Hepatocyte (in vitro differentiated cells): ENCODE data around the gene TMEM184C. TPM values are rescaled to one million over a fixed set of nuclear protein-coding genes. Genes with fewer than 3 reads are reported as not detected.

Experiments used
- DNase-seq: peaks from one replicate; pipeline ENCODE4 v3.0.0-alpha.2; 2016; ENCODE audit warnings: low spot score
- H2AFZ ChIP-seq: fragments of 200-600 bp; sonication (generic); 2 replicates; pipeline ENCODE4 v1.6.0; 2016; ENCODE audit warnings: antibody characterized with exemption, mild to moderate bottlenecking
- H3K27ac ChIP-seq: fragments of 200-600 bp; sonication (generic); 2 replicates; pipeline ENCODE4 v1.5.1; 2016; ENCODE audit warnings: mild to moderate bottlenecking
- H3K27me3 ChIP-seq: fragments of 200-600 bp; sonication (generic); 2 replicates; pipeline ENCODE4 v1.6.1; 2016
- H3K36me3 ChIP-seq: fragments of 200-600 bp; sonication (generic); replicated peaks from 2 replicates; pipeline ENCODE4 v1.5.1; 2016; ENCODE audit warnings: low read depth; ENCODE audit not compliant: insufficient read depth
- H3K4me1 ChIP-seq: fragments of 200-600 bp; sonication (generic); 2 replicates; pipeline ENCODE4 v1.5.1; 2016; ENCODE audit warnings: mild to moderate bottlenecking, moderate library complexity; ENCODE audit not compliant: insufficient read depth
- H3K4me2 ChIP-seq: fragments of 200-600 bp; sonication (generic); 2 replicates; pipeline ENCODE4 v1.6.0; 2016
- H3K4me3 ChIP-seq: fragments of 200-600 bp; sonication (generic); 2 replicates; pipeline ENCODE4 v1.5.1; 2016; ENCODE audit warnings: mild to moderate bottlenecking
- H3K79me2 ChIP-seq: fragments of 200-600 bp; sonication (generic); 2 replicates; pipeline ENCODE4 v1.6.0; 2017; ENCODE audit warnings: mild to moderate bottlenecking
- H3K9me2 ChIP-seq: fragments of 200-600 bp; sonication (generic); replicated peaks from 2 replicates; pipeline ENCODE4 v1.6.0; 2017; ENCODE audit warnings: mild to moderate bottlenecking; ENCODE audit not compliant: insufficient read depth
- H3K9me3 ChIP-seq: fragments of 200-600 bp; sonication (generic); 2 replicates; pipeline ENCODE4 v1.5.1; 2016; ENCODE audit warnings: low read depth, mild to moderate bottlenecking
- H4K20me1 ChIP-seq: fragments of 200-600 bp; sonication (generic); 2 replicates; pipeline ENCODE4 v1.6.0; 2016; ENCODE audit warnings: mild to moderate bottlenecking; ENCODE audit not compliant: insufficient read depth, poor library complexity, severe bottlenecking
- EZH2 ChIP-seq: fragments of 200-600 bp; sonication (generic); IDR thresholded peaks from 2 replicates; pipeline ENCODE4 v1.6.1; 2016; ENCODE audit warnings: antibody characterized with exemption, mild to moderate bottlenecking, borderline replicate concordance
- EZH2phosphoT487 ChIP-seq: fragments of 200-600 bp; sonication (generic); IDR thresholded peaks from one replicate; pipeline ENCODE4 v1.6.1; 2018; ENCODE audit warnings: antibody characterized with exemption, mild to moderate bottlenecking, low read depth, moderate library complexity; ENCODE audit not compliant: unreplicated experiment, severe bottlenecking
- WGBS: methylation state at CpG from one replicate; pipeline ENCODE4 v1.1.6; 2016; ENCODE audit warnings: low lambda C conversion rate; ENCODE audit errors: missing lambda C conversion rate; 5-methylcytosine and 5-hydroxymethylcytosine counted together
- polyA plus RNA-seq: library from polyadenylated mRNA; unstranded; fragments of >200 nt; fragmentation: Nextera tagmentation; extraction: Ambion mirVana; gene quantifications from 2 replicates; pipeline ENCODE4 v1.2.1, GENCODE V29; 2016
- total RNA-seq: library from RNA; depleted of rRNA; stranded (reverse); fragments of >200 nt; gene quantifications from 2 replicates; pipeline ENCODE4 v1.2.3, GENCODE V29; 2014
- TF ChIP-seq, protein P1 (sequence below): fragments of 200-600 bp; sonication (generic); IDR thresholded peaks from 2 replicates; pipeline ENCODE4 v1.5.1; 2016; ENCODE audit warnings: antibody characterized with exemption, mild to moderate bottlenecking; ENCODE audit not compliant: poor library complexity

Gene TMEM184C
- total and polyA plus RNA-seq, 2 experiments from 2014 or later, result 43.0 to 43.9 TPM

GRCh38 chr4:147591106-147591505 lies 26.1 kb upstream of the TMEM184C start:
- Histone ChIP-seq H3K4me2 (no peak overlapping the region), H3K27me3 (no peaks in the 10 kb centered on the region), H2AFZ (no peak overlapping the region), H3K9me3 (no peaks in the 10 kb centered on the region), H3K36me3 (no peaks in the 10 kb centered on the region), H3K4me1 (no peaks in the 10 kb centered on the region), H4K20me1 (no peaks in the 10 kb centered on the region), H3K27ac (no peak overlapping the region), H3K9me2 (no peaks in the 10 kb centered on the region), H3K79me2 (no peaks in the 10 kb centered on the region), H3K4me3 (no peak overlapping the region)
- DNase-seq, result no peak
- TF ChIP-seq, protein P1, sequence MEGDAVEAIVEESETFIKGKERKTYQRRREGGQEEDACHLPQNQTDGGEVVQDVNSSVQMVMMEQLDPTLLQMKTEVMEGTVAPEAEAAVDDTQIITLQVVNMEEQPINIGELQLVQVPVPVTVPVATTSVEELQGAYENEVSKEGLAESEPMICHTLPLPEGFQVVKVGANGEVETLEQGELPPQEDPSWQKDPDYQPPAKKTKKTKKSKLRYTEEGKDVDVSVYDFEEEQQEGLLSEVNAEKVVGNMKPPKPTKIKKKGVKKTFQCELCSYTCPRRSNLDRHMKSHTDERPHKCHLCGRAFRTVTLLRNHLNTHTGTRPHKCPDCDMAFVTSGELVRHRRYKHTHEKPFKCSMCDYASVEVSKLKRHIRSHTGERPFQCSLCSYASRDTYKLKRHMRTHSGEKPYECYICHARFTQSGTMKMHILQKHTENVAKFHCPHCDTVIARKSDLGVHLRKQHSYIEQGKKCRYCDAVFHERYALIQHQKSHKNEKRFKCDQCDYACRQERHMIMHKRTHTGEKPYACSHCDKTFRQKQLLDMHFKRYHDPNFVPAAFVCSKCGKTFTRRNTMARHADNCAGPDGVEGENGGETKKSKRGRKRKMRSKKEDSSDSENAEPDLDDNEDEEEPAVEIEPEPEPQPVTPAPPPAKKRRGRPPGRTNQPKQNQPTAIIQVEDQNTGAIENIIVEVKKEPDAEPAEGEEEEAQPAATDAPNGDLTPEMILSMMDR, result no peak
- no peak for TF ChIP-seq EZH2
- TF ChIP-seq EZH2phosphoT487, result no peak

- no peaks in the 10 kb centered on the region for H3K4me1 ChIP-seq
- H3K79me2 ChIP-seq, result no peaks in the 10 kb centered on the region
- H4K20me1 ChIP-seq, result no peaks in the 10 kb centered on the region
- H2AFZ ChIP-seq, result no peak overlapping the region
- H3K4me3 ChIP-seq, result no peak overlapping the region
- TF ChIP-seq, protein P1, result no peak
- no peak for TF ChIP-seq EZH2phosphoT487
- no peak for TF ChIP-seq EZH2
- H3K9me2 ChIP-seq, result no peaks in the 10 kb centered on the region
- no peaks in the 10 kb centered on the region for H3K9me3 ChIP-seq
- no peak for DNase-seq
- no peaks in the 10 kb centered on the region for H3K27me3 ChIP-seq
- no peak overlapping the region for H3K27ac ChIP-seq
- no peak overlapping the region for H3K4me2 ChIP-seq
- H3K36me3 ChIP-seq, result no peaks in the 10 kb centered on the region
- WGBS, result 69% methylated on average over 5 of the region's 5 CpGs
Observed at GRCh38 chr4:147594107-147594506, 23.1 kb upstream of the TMEM184C start.

DNA sequence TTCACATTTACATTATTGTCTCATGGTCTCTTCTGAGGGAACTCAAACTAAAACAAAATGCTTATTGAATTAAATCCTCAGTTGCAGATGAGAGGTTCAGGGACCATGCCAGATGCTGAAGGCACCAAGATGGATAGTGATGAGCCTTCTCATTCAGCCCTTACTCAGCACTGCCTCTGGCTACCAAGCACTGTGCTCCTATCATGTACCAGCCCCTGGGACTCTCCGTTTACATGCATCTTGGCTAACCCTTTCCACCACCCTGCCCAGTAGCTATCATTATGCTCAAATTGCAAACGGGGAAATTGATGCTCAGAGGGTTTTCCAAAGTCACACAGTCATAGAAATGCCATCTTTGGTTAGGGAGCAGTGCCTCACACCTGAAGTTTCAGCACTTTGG lies 22.6 kb upstream of the TMEM184C start:
- Histone ChIP-seq H3K9me3 (no peaks in the 10 kb centered on the region), H3K79me2 (no peaks in the 10 kb centered on the region), H4K20me1 (no peaks in the 10 kb centered on the region), H2AFZ (no peak overlapping the region), H3K9me2 (no peaks in the 10 kb centered on the region), H3K4me1 (no peaks in the 10 kb centered on the region), H3K4me3 (no peak overlapping the region), H3K27me3 (no peaks in the 10 kb centered on the region), H3K4me2 (no peak overlapping the region), H3K27ac (no peak overlapping the region), H3K36me3 (no peaks in the 10 kb centered on the region)
- no peak for DNase-seq
- TF ChIP-seq, protein P1, result no peak
- TF ChIP-seq EZH2 (no peak), EZH2phosphoT487 (no peak)
- WGBS, result 75% methylated on average over 2 of the region's 2 CpGs

DNA sequence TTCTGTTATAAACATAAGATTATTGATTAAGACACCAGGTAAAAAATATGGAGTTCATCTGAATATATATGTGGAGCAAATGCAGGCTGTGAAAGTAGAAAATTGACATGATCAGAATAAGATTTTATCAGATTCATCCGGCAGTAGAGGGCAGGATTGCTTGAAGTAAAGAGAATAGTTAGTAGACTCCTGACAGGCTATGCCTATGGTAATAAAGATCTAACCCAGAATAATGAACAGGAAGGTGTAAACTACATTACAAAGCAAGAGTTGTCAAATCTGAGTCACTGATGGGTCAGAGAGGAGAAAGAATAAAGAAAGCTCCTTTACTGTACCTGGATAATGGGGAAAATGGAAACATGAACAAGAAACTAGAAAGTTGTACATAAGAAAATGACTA lies 20.8 kb upstream of the TMEM184C start:
- H3K27me3 ChIP-seq, result no peaks in the 10 kb centered on the region
- no peaks in the 10 kb centered on the region for H3K79me2 ChIP-seq
- no peak overlapping the region for H2AFZ ChIP-seq
- H3K9me2 ChIP-seq, result no peaks in the 10 kb centered on the region
- DNase-seq, result no peak
- no peaks in the 10 kb centered on the region for H3K4me1 ChIP-seq
- no peaks in the 10 kb centered on the region for H3K9me3 ChIP-seq
- H3K4me2 ChIP-seq, result no peak overlapping the region
- TF ChIP-seq, protein P1, result peak; percentile 26
- no peak for TF ChIP-seq EZH2phosphoT487
- H3K4me3 ChIP-seq, result no peak overlapping the region
- WGBS, result 56% methylated on average over 1 of the region's 1 CpG
- H4K20me1 ChIP-seq, result no peaks in the 10 kb centered on the region
- no peak overlapping the region for H3K27ac ChIP-seq
- H3K36me3 ChIP-seq, result no peaks in the 10 kb centered on the region
